K562 (cell line): Measurements from ENCODE around the gene TNPO3. TPM values are rescaled to one million over a fixed set of nuclear protein-coding genes. Genes with fewer than 3 reads are reported as not detected.
A peak's percentile ranks its signal among the peaks of the same experiment; 100 is the strongest.

ENCODE experiments used
- ATAC-seq: fragments of 200-7000 bp; cut with Tn5 transposase; 3 replicates; pipeline ENCODE4 v1.9.1; 2020; ENCODE audit warnings: moderate library complexity
- BruUV-seq: library from RNA; stranded (reverse); fragments of 400-500 nt; replicated peaks from 2 replicates; lab custom pipeline; 2021; lab: Mats Ljungman, UMichigan
- CTCF ChIA-PET: fragments of 300-600 bp; formaldehyde crosslinking; extraction: SDS; loops from one replicate; lab custom pipeline; 2021; ENCODE audit warnings: low intra/inter-chr PET ratio; lab: Yijun Ruan, JAX
- POLR2A ChIA-PET: fragments of 300-600, 350-650 bp; sonication (Branson Sonifier 250); formaldehyde crosslinking; extraction: SDS; loops from one replicate; lab custom pipeline; 2021; ENCODE audit warnings: antibody characterized with exemption, inconsistent platforms; lab: Yijun Ruan, JAX
- DNase-seq, 4 experiments: peaks; one replicate each; pipeline versions ENCODE4 v3.0.0 to v3.0.0-alpha.2; 2011 to 2018; ENCODE audit warnings: low spot score in 3 of 4, mixed read lengths in 3 of 4; ENCODE audit errors: extremely low read depth in 1 of 4
- FAIRE-seq: peaks from 2 replicates; lab custom pipeline; 2011; peaks lifted over from hg19 to GRCh38; lab: Jason Lieb, UNC
- H2AFZ ChIP-seq: 2 replicates; pipeline ENCODE4 v1.6.0; 2011; ENCODE audit warnings: low read depth, low read length, control low read depth, inconsistent platforms
- H3K27ac ChIP-seq: fragments of 200-600 bp; 3 replicates; pipeline ENCODE4 v1.8.0; 2011; ENCODE audit warnings: low read depth, mild to moderate bottlenecking, control low read depth, inconsistent platforms, low read length, moderate library complexity, mixed read lengths; ENCODE audit errors: extremely low read depth
- H3K27me3 ChIP-seq, 2 experiments: fragments of 300-600 bp in 1 of 2; 2 replicates in 1 of 2; 3 replicates in 1 of 2; pipeline versions ENCODE4 v1.6.0 to v1.8.0; 2011; ENCODE audit warnings: inconsistent platforms in 2 of 2, low read length in 2 of 2, mild to moderate bottlenecking in 1 of 2, mixed read lengths in 1 of 2, moderate library complexity in 1 of 2; ENCODE audit not compliant: control insufficient read depth in 2 of 2, insufficient read depth in 2 of 2
- H3K36me3 ChIP-seq: fragments of 300-600 bp; 3 replicates; pipeline ENCODE4 v1.8.0; 2011; ENCODE audit warnings: mild to moderate bottlenecking, low read length, inconsistent platforms; ENCODE audit not compliant: control insufficient read depth, insufficient read depth
- H3K4me1 ChIP-seq, 2 experiments: fragments of 200-600 bp in 1 of 2; replicated peaks in 1 of 2; 2 replicates in 1 of 2; 3 replicates in 1 of 2; pipeline versions ENCODE4 v1.5.1 to v1.8.0; 2011; ENCODE audit warnings: inconsistent platforms in 2 of 2, low read length in 2 of 2, mild to moderate bottlenecking in 1 of 2, mixed read lengths in 1 of 2, moderate library complexity in 1 of 2; ENCODE audit not compliant: control insufficient read depth in 2 of 2, insufficient read depth in 2 of 2
- H3K4me2 ChIP-seq: 2 replicates; pipeline ENCODE4 v1.6.1; 2011; ENCODE audit warnings: low read length, control low read depth, inconsistent platforms, mixed read lengths; ENCODE audit not compliant: insufficient read depth
- H3K4me3 ChIP-seq: fragments of 200-600 bp; sonication (generic), shearing (Covaris generic); 2 replicates; pipeline ENCODE4 v1.5.1; 2016; ENCODE audit warnings: control low read depth, inconsistent platforms
- H3K79me2 ChIP-seq: fragments of 200-600 bp; 3 replicates; pipeline ENCODE4 v1.8.0; 2011; ENCODE audit warnings: low read length, inconsistent platforms; ENCODE audit not compliant: control insufficient read depth, insufficient read depth
- H3K9ac ChIP-seq, 2 experiments: 2 replicates each; pipeline versions ENCODE4 v1.6.0 to v1.6.1; 2011; ENCODE audit warnings: low read depth in 2 of 2, low read length in 2 of 2, control low read depth in 1 of 2, inconsistent platforms in 1 of 2, mild to moderate bottlenecking in 1 of 2, mixed read lengths in 1 of 2; ENCODE audit not compliant: insufficient read depth in 1 of 2
- H3K9me1 ChIP-seq: one replicate; pipeline ENCODE4 v1.6.0; 2011; ENCODE audit warnings: inconsistent platforms, mild to moderate bottlenecking, low read length, moderate library complexity; ENCODE audit not compliant: control insufficient read depth, insufficient read depth
- H3K9me3 ChIP-seq: replicated peaks from 2 replicates; pipeline ENCODE4 v1.5.1; 2011; ENCODE audit warnings: low read depth, low read length, inconsistent platforms; ENCODE audit not compliant: control insufficient read depth, insufficient read depth
- H4K20me1 ChIP-seq: replicated peaks from 2 replicates; pipeline ENCODE4 v1.6.1; 2011; ENCODE audit warnings: low read length, inconsistent platforms, mixed read lengths; ENCODE audit not compliant: control insufficient read depth, insufficient read depth
- EZH2 ChIP-seq: IDR thresholded peaks from 2 replicates; pipeline ENCODE4 v1.6.1; 2012; ENCODE audit warnings: low read depth, mild to moderate bottlenecking, inconsistent platforms, low read length, borderline replicate concordance
- GMEB1 ChIP-seq: fragments of 250-450 bp; sonication (Bioruptor Pico); IDR thresholded peaks from 2 replicates; pipeline ENCODE4 v1.4.0; 2020; ENCODE audit warnings: mild to moderate bottlenecking
- WGBS: fragments of 100-300 bp; shearing (Covaris generic); methylation state at CpG from one replicate; pipeline ENCODE4 v1.1.6; 2016; ENCODE audit warnings: low coverage, mixed read lengths; ENCODE audit not compliant: insufficient coverage; ENCODE audit errors: missing lambda C conversion rate; 5-methylcytosine and 5-hydroxymethylcytosine counted together
- in situ Hi-C: fragments of 300-500 bp; cut with MboI; formaldehyde crosslinking; loops from 4 replicates; pipeline ENCODE4 v1.15.0; 2018; ENCODE audit warnings: inconsistent platforms, mixed read lengths
- intact Hi-C: fragments of 100-400 bp; cut with micrococcal nuclease; formaldehyde crosslinking; loops from 2 replicates; pipeline ENCODE4 v1.14.2; 2022
- polyA plus RNA-seq, 8 experiments: library from polyadenylated mRNA; depleted of rRNA in 4 of 8; stranded (reverse) in 5 of 8; unstranded in 3 of 8; fragments of >200 nt; fragmentation: Nextera tagmentation in 2 of 8; fragmentation: Illumina TruSeq in 1 of 8; extraction: Ambion mirVana in 2 of 8; extraction: Trizol in 1 of 8; gene quantifications; 2 replicates each; pipeline versions ENCODE4 v1.2.1 to v1.2.3, GENCODE V29; 2011 to 2014; ENCODE audit warnings: inconsistent platforms in 1 of 8, missing spikeins in 1 of 8
- total RNA-seq, 7 experiments: library from RNA; depleted of rRNA in 6 of 7; stranded (reverse); fragments of >200 nt in 6 of 7; fragmentation: Illumina TruSeq in 2 of 7; extraction: Trizol in 2 of 7; gene quantifications; 2 replicates each; pipeline versions ENCODE4 v1.2.1 to v1.2.3, GENCODE V29; 2011 to 2021; ENCODE audit warnings: low replicate concordance in 1 of 7
- TF ChIP-seq, protein P1 (sequence below): fragments of 450-650 bp; formaldehyde crosslinking; IDR thresholded peaks from 2 replicates; pipeline ENCODE4 v1.4.0; 2020; ENCODE audit warnings: mild to moderate bottlenecking, moderate library complexity

TNPO3 gene
- total and polyA plus RNA-seq, 9 of the 15 experiments (the other 6 are each of a cell fraction or from before 2014, with no cell fraction given) = 35.8 to 125 (median 110) TPM

DNA sequence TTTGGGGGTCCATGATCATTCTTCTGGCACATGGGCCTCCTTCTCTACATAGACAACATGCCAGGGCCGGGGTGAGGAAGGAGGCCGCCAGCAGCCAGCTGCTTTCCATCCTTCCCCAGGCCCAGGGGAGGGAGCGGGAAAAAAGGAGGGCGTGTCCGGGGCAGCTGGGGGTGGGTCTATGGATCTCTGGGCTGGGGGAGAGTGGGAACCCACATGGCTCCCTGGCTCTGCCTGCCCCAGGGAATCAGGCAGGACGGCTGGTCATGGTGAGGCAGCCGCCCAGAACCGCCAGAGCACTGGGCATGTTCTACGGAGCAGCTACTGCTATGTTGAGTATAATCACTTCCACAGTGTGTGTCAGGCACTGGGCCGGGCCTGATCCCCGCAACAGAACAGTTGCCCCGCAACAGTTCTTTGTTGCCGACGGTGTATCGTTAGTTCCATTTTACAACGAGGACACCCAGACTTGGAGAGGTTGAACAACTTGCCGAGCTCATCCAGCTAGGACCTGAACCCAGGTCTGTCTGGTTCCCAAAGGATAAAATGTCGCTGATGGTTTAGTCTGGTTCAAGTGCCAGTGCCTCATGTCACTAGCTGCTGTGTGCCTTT, 123.6 kb downstream of the TNPO3 start:
- ChIA-PET CTCF (interaction anchor here (0.6 kb wide), 1 partner anchor 675 kb away, joined by 3 read pairs; no protein-coding TSS in a partner anchor), POLR2A (interaction anchor here (0.5 to 2.5 kb wide), 10 partner anchors 9 to 187 kb away, joined by 3 to 8 read pairs (median 4); no protein-coding TSS in a partner anchor)
- FAIRE-seq = peak; percentile 15
- no peak overlapping the region for H3K4me2 ChIP-seq
- in situ Hi-C loops (no loop called here), intact Hi-C loops (no loop called here)
- H3K9ac ChIP-seq = no peak overlapping the region
- no peak overlapping the region for H2AFZ ChIP-seq
- no peaks in the 10 kb centered on the region for H4K20me1 ChIP-seq
- WGBS = 8% methylated on average over 18 of the region's 18 CpGs
- BruUV-seq = no TSS peak
- no peak overlapping the region for H3K27ac ChIP-seq
- peaks cover 0 to 3% of the 10 kb centered on the region in 2 experiments; a peak in 1 of 5 replicates for H3K4me1 ChIP-seq
- H3K27me3 ChIP-seq = peaks cover 53 to 77% of the 10 kb centered on the region in 2 experiments
- no peaks in the 10 kb centered on the region for H3K9me1 ChIP-seq
- H3K36me3 ChIP-seq = no peaks in the 10 kb centered on the region
- peak; percentile 27 for ATAC-seq
- no peaks in the 10 kb centered on the region for H3K79me2 ChIP-seq
- no peak overlapping the region for H3K4me3 ChIP-seq
- no peaks in the 10 kb centered on the region for H3K9me3 ChIP-seq
- TF ChIP-seq, protein P1, sequence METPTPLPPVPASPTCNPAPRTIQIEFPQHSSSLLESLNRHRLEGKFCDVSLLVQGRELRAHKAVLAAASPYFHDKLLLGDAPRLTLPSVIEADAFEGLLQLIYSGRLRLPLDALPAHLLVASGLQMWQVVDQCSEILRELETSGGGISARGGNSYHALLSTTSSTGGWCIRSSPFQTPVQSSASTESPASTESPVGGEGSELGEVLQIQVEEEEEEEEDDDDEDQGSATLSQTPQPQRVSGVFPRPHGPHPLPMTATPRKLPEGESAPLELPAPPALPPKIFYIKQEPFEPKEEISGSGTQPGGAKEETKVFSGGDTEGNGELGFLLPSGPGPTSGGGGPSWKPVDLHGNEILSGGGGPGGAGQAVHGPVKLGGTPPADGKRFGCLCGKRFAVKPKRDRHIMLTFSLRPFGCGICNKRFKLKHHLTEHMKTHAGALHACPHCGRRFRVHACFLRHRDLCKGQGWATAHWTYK (CRISPR knock-in tag) = no peak
- no peak for TF ChIP-seq GMEB1 (CRISPR knock-in tag)
- TF ChIP-seq EZH2 = peak; percentile 52; the same call in 1 of the 2 replicates
- no peak for DNase-seq
